PFSK-1 (cell line): ENCODE measurements around the gene SHISA3.

Experiments
- FOXP2 ChIP-seq: optimal IDR thresholded peaks from 2 replicates; pipeline ENCODE3; 2011; ENCODE audit warnings: borderline replicate concordance, control low read depth, inconsistent platforms; ENCODE audit not compliant: insufficient read depth; ENCODE audit errors: extremely low read length, extremely low read depth
- POLR2AphosphoS5 ChIP-seq: IDR thresholded peaks from 2 replicates; pipeline ENCODE4 v1.6.1; 2012; ENCODE audit warnings: low read depth, mild to moderate bottlenecking, control low read depth, low read length, moderate library complexity
- SIN3A ChIP-seq: IDR thresholded peaks from 2 replicates; pipeline ENCODE4 v1.6.1; 2012; ENCODE audit warnings: mild to moderate bottlenecking, low read length, moderate library complexity, borderline replicate concordance; ENCODE audit not compliant: insufficient read depth
- TAF1 ChIP-seq: IDR thresholded peaks from 2 replicates; pipeline ENCODE4 v1.6.1; 2012; ENCODE audit warnings: low read length, control low read depth, borderline replicate concordance; ENCODE audit not compliant: insufficient read depth
- TF ChIP-seq, protein P1 (sequence below), 2 experiments: IDR thresholded peaks; 2 replicates each; pipeline versions ENCODE4 v1.6.1 to v1.8.0; 2011 to 2012; ENCODE audit warnings: low read depth in 2 of 2, low read length in 2 of 2, control low read depth in 1 of 2, inconsistent platforms in 1 of 2, mild to moderate bottlenecking in 1 of 2, moderate library complexity in 1 of 2; ENCODE audit not compliant: insufficient read depth in 1 of 2

The SHISA3 gene

DNA sequence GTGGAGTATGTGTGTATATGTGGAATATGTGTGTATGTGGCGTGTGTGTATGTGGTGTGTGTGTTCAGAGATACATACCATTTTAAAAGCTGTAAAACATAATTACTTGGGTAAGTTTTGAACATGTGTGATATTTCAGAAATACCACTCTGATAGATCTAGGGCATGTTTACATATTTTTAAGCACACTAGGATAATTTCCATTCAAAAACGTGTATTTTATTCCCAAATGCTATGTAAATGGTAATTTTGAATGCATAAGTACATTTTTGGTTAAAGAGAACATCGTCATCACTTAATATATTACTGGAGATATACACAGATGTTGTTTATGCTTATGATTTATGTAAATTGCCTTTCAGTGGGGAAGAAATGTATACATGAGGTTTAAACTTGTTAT, 34.7 kb upstream of the SHISA3 start:
- TF ChIP-seq POLR2AphosphoS5 (no peak), TAF1 (no peak), SIN3A (no peak), FOXP2 (no peak)
- TF ChIP-seq, protein P1, sequence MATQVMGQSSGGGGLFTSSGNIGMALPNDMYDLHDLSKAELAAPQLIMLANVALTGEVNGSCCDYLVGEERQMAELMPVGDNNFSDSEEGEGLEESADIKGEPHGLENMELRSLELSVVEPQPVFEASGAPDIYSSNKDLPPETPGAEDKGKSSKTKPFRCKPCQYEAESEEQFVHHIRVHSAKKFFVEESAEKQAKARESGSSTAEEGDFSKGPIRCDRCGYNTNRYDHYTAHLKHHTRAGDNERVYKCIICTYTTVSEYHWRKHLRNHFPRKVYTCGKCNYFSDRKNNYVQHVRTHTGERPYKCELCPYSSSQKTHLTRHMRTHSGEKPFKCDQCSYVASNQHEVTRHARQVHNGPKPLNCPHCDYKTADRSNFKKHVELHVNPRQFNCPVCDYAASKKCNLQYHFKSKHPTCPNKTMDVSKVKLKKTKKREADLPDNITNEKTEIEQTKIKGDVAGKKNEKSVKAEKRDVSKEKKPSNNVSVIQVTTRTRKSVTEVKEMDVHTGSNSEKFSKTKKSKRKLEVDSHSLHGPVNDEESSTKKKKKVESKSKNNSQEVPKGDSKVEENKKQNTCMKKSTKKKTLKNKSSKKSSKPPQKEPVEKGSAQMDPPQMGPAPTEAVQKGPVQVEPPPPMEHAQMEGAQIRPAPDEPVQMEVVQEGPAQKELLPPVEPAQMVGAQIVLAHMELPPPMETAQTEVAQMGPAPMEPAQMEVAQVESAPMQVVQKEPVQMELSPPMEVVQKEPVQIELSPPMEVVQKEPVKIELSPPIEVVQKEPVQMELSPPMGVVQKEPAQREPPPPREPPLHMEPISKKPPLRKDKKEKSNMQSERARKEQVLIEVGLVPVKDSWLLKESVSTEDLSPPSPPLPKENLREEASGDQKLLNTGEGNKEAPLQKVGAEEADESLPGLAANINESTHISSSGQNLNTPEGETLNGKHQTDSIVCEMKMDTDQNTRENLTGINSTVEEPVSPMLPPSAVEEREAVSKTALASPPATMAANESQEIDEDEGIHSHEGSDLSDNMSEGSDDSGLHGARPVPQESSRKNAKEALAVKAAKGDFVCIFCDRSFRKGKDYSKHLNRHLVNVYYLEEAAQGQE (IDR thresholded peaks at IDR 0.05; ENCODE audit: insufficient read depth in 1 of 2, low read depth in 2 of 2, low read length in 2 of 2): no peak

DNA sequence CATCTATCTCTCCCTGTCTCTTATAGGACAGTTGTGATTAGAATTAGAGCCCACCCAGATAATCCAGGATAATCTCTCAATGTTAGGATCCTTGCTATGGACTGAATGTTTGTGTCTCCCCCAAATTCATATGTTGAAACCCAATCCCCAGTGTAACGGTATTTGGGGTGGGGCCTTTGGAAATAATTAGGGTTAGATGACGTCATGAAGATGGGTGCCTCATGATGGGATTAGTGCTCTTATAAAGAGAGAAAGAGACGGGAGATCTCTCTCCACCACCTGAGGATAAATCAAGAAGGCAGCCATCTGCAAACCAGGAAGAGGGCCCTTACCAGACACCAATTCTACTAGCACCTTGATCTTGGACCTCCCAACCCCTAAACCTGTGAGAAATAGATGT, 33.7 kb upstream of the SHISA3 start:
- no peak for TF ChIP-seq POLR2AphosphoS5
- TF ChIP-seq, protein P1 (IDR thresholded peaks at IDR 0.05; ENCODE audit: insufficient read depth in 1 of 2, low read depth in 2 of 2, low read length in 2 of 2): no peak
- TF ChIP-seq SIN3A: no peak
- TF ChIP-seq FOXP2: no peak
- no peak for TF ChIP-seq TAF1

DNA sequence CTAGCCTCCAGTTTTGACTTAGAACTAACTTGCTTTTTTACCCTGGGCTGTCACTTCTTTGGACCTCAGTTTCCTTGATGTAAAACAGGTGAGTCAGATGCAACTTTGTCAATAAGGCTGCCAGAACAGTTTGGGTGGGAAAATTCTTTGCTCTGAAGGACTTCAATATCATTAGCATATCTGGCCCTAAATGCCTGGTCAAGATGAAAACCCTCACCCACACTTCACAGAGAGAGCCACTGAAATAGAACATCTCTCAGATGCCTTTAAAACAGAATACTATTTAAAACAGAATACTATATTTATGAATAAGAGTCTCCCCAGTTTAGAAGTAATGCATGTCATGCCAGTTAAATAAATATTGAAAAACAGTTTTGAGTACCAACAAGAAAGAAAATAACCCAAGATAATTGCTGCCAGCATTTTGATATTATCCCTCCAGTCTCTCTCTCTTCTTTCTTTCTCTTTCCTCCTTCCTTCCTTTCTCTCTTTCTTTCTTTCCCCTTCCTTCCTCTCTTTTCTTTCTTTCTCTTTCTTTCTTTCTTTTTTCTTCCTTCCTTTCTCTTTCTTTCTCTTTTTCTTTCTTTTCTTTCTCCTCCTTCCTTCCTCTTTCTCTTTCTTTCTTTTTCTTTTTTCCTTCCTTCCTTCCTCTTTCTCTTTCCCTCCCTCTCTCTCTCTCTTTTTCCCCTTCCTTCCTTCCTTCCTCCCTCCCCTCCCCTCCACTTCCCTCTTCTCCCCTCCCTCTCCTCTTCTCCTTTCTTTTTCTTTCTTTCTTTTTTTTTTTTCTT, 32.8 kb upstream of the SHISA3 start:
- TF ChIP-seq, protein P1 (IDR thresholded peaks at IDR 0.05; ENCODE audit: insufficient read depth in 1 of 2, low read depth in 2 of 2, low read length in 2 of 2): no peak
- TF ChIP-seq TAF1 (no peak), FOXP2 (no peak), POLR2AphosphoS5 (no peak), SIN3A (no peak)

DNA sequence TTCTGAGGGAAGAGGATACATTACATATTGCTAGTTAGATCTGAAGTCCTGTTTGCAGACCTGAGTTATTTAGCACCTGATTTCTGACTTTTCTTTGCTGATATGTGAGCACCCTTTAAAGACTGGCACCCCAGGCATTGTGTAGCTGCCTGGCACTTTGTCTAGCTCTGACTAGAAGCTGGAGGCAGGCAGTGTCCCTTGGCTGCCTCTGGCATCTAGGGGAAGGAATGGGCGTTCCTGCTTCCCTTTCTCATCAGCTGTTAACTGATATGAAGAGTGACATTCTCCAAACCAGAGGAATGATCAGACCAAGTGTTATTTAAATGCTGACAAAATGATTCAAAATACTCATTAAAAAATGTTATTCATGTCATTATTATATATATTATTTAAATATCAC, 30.3 kb upstream of the SHISA3 start:
- TF ChIP-seq POLR2AphosphoS5: no peak
- TF ChIP-seq, protein P1 (IDR thresholded peaks at IDR 0.05; ENCODE audit: insufficient read depth in 1 of 2, low read depth in 2 of 2, low read length in 2 of 2): no peak

DNA sequence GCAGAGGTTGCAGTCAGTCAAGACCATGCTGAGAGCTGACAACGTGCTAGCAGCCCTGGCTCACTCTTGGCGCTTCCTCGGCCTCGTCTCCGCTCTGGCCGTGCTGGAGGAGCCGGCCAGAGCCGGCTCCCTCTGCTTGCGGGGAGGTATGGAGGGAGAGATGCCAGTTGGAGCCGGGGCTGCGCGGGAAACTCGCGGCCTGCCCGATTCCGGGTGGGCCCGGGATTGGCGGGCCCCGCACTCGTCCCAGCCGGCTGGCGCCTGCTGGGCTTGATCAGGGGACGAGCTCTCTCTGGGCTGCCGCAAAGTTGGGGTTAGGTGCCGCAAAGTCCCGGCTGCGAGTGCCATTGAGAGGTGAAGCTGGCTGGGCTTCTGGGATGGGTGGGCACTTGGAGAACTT, 27.8 kb upstream of the SHISA3 start:
- no peak for TF ChIP-seq SIN3A
- no peak for TF ChIP-seq FOXP2
